HEK293 (cell line): ENCODE results near the gene ZFHX3.
A peak's percentile ranks its signal among the peaks of the same experiment; 100 is the strongest.

Source experiments
- EGR2 ChIP-seq: fragments of 450-650 bp; formaldehyde crosslinking; IDR thresholded peaks from 2 replicates; pipeline ENCODE4 v1.5.1; 2016; ENCODE audit warnings: low read depth, missing biosample characterization, missing genetic modification characterization
- HIC1 ChIP-seq: fragments of 450-650 bp; formaldehyde crosslinking; IDR thresholded peaks from 2 replicates; pipeline ENCODE4 v1.5.1; 2016; ENCODE audit warnings: missing biosample characterization, missing genetic modification characterization
- KLF9 ChIP-seq: fragments of 450-650 bp; formaldehyde crosslinking; IDR thresholded peaks from 2 replicates; pipeline ENCODE4 v1.5.1; 2016; ENCODE audit warnings: missing biosample characterization, missing genetic modification characterization, low read depth
- RBAK ChIP-seq: fragments of 450-650 bp; formaldehyde crosslinking; IDR thresholded peaks from 2 replicates; pipeline ENCODE4 v1.5.1; 2016; ENCODE audit warnings: missing biosample characterization, missing genetic modification characterization
- ZBTB20 ChIP-seq: fragments of 450-650 bp; formaldehyde crosslinking; IDR thresholded peaks from 2 replicates; pipeline ENCODE4 v1.5.1; 2016; ENCODE audit warnings: missing biosample characterization, missing genetic modification characterization
- ZBTB48 ChIP-seq: fragments of 450-650 bp; formaldehyde crosslinking; IDR thresholded peaks from 2 replicates; pipeline ENCODE4 v1.5.1; 2016; ENCODE audit warnings: missing biosample characterization, missing genetic modification characterization
- ZBTB8A ChIP-seq: fragments of 450-650 bp; formaldehyde crosslinking; IDR thresholded peaks from 2 replicates; pipeline ENCODE4 v1.5.1; 2016; ENCODE audit warnings: missing biosample characterization, missing genetic modification characterization
- ZIC2 ChIP-seq: fragments of 450-650 bp; formaldehyde crosslinking; IDR thresholded peaks from 2 replicates; pipeline ENCODE4 v1.5.1; 2016; ENCODE audit warnings: missing biosample characterization, missing genetic modification characterization
- ZNF148 ChIP-seq: fragments of 450-650 bp; formaldehyde crosslinking; IDR thresholded peaks from 2 replicates; pipeline ENCODE4 v1.5.0; 2017; ENCODE audit warnings: missing biosample characterization, missing genetic modification characterization, borderline replicate concordance
- ZNF239 ChIP-seq: fragments of 450-650 bp; formaldehyde crosslinking; IDR thresholded peaks from 2 replicates; pipeline ENCODE4 v1.5.1; 2016; ENCODE audit warnings: missing biosample characterization, missing genetic modification characterization
- ZNF24 ChIP-seq: fragments of 450-650 bp; formaldehyde crosslinking; IDR thresholded peaks from 2 replicates; pipeline ENCODE4 v1.5.1; 2016; ENCODE audit warnings: missing biosample characterization, missing genetic modification characterization
- ZNF354C ChIP-seq: fragments of 450-650 bp; formaldehyde crosslinking; IDR thresholded peaks from 2 replicates; pipeline ENCODE4 v1.5.1; 2016; ENCODE audit warnings: missing biosample characterization, missing genetic modification characterization, low read depth, borderline replicate concordance
- ZNF510 ChIP-seq: fragments of 450-650 bp; formaldehyde crosslinking; IDR thresholded peaks from 2 replicates; pipeline ENCODE4 v1.5.1; 2018; ENCODE audit warnings: mild to moderate bottlenecking, missing genetic modification characterization, missing biosample characterization; ENCODE audit not compliant: insufficient replicate concordance
- ZNF518A ChIP-seq: fragments of 450-650 bp; formaldehyde crosslinking; conservative IDR thresholded peaks from 2 replicates; pipeline ENCODE4 v1.5.1; 2016; ENCODE audit warnings: low read depth, missing biosample characterization, missing genetic modification characterization
- ZNF548 ChIP-seq: fragments of 450-650 bp; formaldehyde crosslinking; IDR thresholded peaks from 2 replicates; pipeline ENCODE4 v1.5.1; 2016; ENCODE audit warnings: missing biosample characterization, missing genetic modification characterization
- ZNF555 ChIP-seq: fragments of 450-650 bp; formaldehyde crosslinking; conservative IDR thresholded peaks from 2 replicates; pipeline ENCODE4 v1.5.1; 2017; ENCODE audit warnings: missing biosample characterization, mild to moderate bottlenecking, missing genetic modification characterization, inconsistent platforms
- ZNF580 ChIP-seq: fragments of 450-650 bp; formaldehyde crosslinking; IDR thresholded peaks from 2 replicates; pipeline ENCODE4 v1.5.1; 2016; ENCODE audit warnings: missing biosample characterization, missing genetic modification characterization
- ZNF600 ChIP-seq: fragments of 450-650 bp; formaldehyde crosslinking; IDR thresholded peaks from 2 replicates; pipeline ENCODE4 v1.5.1; 2016; ENCODE audit warnings: missing biosample characterization, missing genetic modification characterization
- ZNF610 ChIP-seq: fragments of 450-650 bp; formaldehyde crosslinking; IDR thresholded peaks from 2 replicates; pipeline ENCODE4 v1.5.1; 2016; ENCODE audit warnings: missing biosample characterization, missing genetic modification characterization, borderline replicate concordance
- ZNF621 ChIP-seq: fragments of 450-650 bp; formaldehyde crosslinking; IDR thresholded peaks from 2 replicates; pipeline ENCODE4 v1.5.1; 2017; ENCODE audit warnings: missing biosample characterization, missing genetic modification characterization
- ZNF624 ChIP-seq: fragments of 450-650 bp; formaldehyde crosslinking; IDR thresholded peaks from 2 replicates; pipeline ENCODE4 v1.5.1; 2017; ENCODE audit warnings: missing biosample characterization, missing genetic modification characterization
- ZNF670 ChIP-seq: fragments of 450-650 bp; formaldehyde crosslinking; IDR thresholded peaks from 2 replicates; pipeline ENCODE4 v1.5.1; 2016; ENCODE audit warnings: missing biosample characterization, missing genetic modification characterization, low read depth
- ZNF692 ChIP-seq: fragments of 450-650 bp; formaldehyde crosslinking; IDR thresholded peaks from 2 replicates; pipeline ENCODE4 v1.5.1; 2016; ENCODE audit warnings: missing biosample characterization, missing genetic modification characterization
- ZNF785 ChIP-seq: fragments of 450-650 bp; formaldehyde crosslinking; IDR thresholded peaks from 2 replicates; pipeline ENCODE4 v1.5.1; 2016; ENCODE audit warnings: missing biosample characterization, missing genetic modification characterization
- TF ChIP-seq, protein P1 (sequence below): fragments of 450-650 bp; formaldehyde crosslinking; IDR thresholded peaks from 2 replicates; pipeline ENCODE4 v1.5.1; 2016; ENCODE audit warnings: missing biosample characterization, missing genetic modification characterization

The ZFHX3 gene

GRCh38 chr16:72927199-72928089 lies 120.5 kb downstream of the ZFHX3 start (continued):
- TF ChIP-seq ZNF518A (tag by site-specific recombination) (peak; percentile 60; the same call in 1 of the 2 replicates), ZIC2 (tag by site-specific recombination) (peak; percentile 96), ZNF24 (tag by site-specific recombination) (peak; percentile 93), ZNF621 (tag by site-specific recombination) (no peak), ZNF555 (tag by site-specific recombination) (no peak), HIC1 (tag by site-specific recombination) (peak; percentile 91), ZNF692 (tag by site-specific recombination) (peak; percentile 91), ZBTB8A (tag by site-specific recombination) (peak; percentile 82), ZNF239 (tag by site-specific recombination) (no peak), ZBTB48 (tag by site-specific recombination) (no peak), RBAK (tag by site-specific recombination) (no peak), ZNF624 (tag by site-specific recombination) (no peak), ZNF610 (tag by site-specific recombination) (peak; percentile 71), ZNF580 (tag by site-specific recombination) (peak; percentile 96), ZNF148 (tag by site-specific recombination) (no peak), ZBTB20 (tag by site-specific recombination) (no peak), ZNF785 (tag by site-specific recombination) (0 out of 2 replicates have a peak, but pooled peaks have one; percentile 18), ZNF510 (tag by site-specific recombination) (peak; percentile 42), ZNF670 (tag by site-specific recombination) (no peak), ZNF354C (no peak), ZNF600 (tag by site-specific recombination) (0 out of 2 replicates have a peak, but pooled peaks have one; percentile 20), EGR2 (tag by site-specific recombination) (peak; percentile 59; the same call in 1 of the 2 replicates), ZNF548 (tag by site-specific recombination) (no peak), KLF9 (peak; percentile 43; the same call in 1 of the 2 replicates)
- TF ChIP-seq, protein P1, sequence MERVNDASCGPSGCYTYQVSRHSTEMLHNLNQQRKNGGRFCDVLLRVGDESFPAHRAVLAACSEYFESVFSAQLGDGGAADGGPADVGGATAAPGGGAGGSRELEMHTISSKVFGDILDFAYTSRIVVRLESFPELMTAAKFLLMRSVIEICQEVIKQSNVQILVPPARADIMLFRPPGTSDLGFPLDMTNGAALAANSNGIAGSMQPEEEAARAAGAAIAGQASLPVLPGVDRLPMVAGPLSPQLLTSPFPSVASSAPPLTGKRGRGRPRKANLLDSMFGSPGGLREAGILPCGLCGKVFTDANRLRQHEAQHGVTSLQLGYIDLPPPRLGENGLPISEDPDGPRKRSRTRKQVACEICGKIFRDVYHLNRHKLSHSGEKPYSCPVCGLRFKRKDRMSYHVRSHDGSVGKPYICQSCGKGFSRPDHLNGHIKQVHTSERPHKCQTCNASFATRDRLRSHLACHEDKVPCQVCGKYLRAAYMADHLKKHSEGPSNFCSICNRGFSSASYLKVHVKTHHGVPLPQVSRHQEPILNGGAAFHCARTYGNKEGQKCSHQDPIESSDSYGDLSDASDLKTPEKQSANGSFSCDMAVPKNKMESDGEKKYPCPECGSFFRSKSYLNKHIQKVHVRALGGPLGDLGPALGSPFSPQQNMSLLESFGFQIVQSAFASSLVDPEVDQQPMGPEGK (tag by site-specific recombination) = peak; percentile 94
